ENCODE results near the gene OCA2.

GRCh38 chr15:28033443-28033842 is 65.7 kb downstream of the OCA2 start:
- peak in 2 of 4 donors; percentile 14 to 15 for TF ChIP-seq CTCF (IDR thresholded peaks at IDR 0.05)
- TF ChIP-seq POLR2A (IDR thresholded peaks at IDR 0.05), result no peak
